ELR (cell line): ENCODE results near the gene NDUFV1.

Source experiments
- DNase-seq: peaks from one replicate; pipeline ENCODE4 v3.0.0-alpha.2; 2015; ENCODE audit warnings: low read depth

NDUFV1 gene

GRCh38 chr11:67640758-67641337, 34.1 kb downstream of the NDUFV1 start:
- DNase-seq = no peak

DNA sequence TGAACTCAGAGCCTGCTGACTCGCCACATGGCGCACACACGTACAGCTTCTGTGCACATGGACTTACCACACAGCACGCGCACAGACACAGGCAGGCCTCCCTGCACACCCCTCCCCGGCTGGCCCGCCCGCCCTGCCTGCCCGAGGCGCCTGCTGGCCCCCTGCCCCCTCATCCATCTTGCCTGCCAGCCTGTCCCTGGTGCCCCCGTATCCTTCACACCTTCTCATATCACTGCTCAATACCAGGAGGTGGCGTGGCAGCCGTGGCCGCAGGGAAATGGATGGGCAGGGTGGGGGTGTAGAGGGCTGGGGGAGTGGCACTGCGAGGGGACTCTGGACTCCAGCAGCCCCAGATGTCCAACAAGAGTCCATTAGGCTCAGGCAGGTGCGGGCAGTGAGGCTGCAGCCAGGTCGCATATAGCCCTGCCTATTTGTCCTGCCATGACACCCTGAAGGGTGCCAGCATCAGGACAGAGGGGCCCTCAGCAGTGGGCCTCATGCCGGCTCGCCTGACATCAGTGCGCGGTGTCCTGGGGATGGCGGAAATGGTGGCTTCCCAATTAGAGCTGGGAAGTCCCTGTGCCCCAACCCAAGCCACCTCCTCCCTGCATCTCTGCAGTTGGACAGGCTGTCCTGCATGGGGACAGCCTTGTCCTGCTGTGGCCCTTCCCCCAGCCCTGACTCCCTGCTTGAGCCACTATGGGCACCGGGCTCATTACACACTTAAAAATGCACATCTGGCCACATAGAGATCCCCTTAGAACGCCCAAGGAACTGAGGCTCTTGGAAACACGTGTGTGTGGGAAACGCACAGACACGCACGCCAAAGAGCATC, 34.8 kb downstream of the NDUFV1 start:
- DNase-seq = no peak

GRCh38 chr11:67642173-67643120, 35.7 kb downstream of the NDUFV1 start:
- no peak for DNase-seq

DNA sequence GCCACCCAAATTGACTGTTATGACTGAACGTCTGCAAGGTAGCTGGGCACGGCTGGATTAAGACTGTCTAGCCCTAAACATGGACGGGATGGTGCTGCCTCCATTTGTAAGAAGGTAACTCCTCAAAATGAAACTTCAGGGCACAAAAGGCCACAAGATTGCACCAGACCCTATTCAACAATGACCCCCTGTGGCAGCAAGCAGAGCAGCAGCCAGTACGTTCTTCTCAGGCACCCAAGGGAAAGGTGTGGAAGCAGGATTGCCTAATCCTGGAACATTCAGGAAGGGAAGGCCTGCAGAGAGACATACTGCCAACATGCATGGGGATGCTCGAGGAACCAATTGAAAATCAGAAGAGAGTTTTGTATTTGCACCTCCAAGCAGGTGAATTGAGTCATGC, 37.3 kb downstream of the NDUFV1 start:
- DNase-seq = peak; percentile 30

- DNase-seq = no peak
These were observed 38.0 kb downstream of the NDUFV1 start for GRCh38 chr11:67644472-67645418.

DNA sequence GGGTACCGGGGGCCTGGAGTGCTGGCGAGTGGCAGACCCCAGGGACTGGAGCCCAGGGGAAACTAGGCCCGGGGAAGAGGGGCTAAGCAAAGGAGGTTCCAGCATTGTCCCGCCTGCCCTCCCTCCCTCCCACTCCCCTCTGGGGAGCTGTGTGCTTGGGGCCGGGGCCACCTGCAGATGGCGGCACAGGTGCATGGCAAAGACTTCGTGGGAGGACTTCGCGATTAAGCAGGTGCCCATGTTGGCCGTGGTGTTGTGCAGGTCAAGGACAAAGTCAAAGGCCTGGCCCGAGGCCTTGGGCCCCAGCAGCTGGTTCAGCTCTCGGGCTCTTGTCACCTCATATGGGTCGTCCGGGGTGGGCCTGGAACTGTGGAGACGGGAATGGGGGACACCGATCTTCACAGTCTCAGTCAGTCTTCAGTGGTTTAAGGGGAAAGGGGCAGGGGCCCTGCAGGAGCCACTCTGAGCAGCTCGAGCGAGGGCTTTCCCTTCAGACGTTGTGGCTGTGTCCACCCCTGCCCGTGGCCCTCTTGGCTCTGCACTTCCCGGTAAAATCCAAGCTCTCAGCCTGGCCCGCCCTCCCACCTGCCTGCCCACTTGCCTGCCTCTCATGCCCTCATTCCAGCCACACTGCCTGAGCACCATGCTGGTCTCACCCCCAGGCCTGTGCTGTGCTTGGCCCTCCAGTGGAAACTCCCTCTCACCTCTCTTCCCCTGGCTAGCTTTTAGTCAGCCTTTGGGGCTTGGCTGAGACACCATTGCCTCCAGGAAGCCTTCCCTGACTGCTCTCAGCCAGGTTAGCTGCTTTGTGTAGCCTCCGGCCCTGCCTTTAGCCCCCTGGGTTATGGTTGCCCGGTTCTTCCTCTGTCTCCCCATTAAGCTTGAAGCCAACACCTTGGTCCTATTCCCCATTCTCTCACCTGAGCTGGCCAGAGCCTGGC, 39.1 kb downstream of the NDUFV1 start:
- DNase-seq = no peak

- no peak for DNase-seq
These were observed 40.0 kb downstream of the NDUFV1 start for GRCh38 chr11:67646535-67647336.

- DNase-seq = no peak
These were observed 40.7 kb downstream of the NDUFV1 start for GRCh38 chr11:67647471-67647870.

DNA sequence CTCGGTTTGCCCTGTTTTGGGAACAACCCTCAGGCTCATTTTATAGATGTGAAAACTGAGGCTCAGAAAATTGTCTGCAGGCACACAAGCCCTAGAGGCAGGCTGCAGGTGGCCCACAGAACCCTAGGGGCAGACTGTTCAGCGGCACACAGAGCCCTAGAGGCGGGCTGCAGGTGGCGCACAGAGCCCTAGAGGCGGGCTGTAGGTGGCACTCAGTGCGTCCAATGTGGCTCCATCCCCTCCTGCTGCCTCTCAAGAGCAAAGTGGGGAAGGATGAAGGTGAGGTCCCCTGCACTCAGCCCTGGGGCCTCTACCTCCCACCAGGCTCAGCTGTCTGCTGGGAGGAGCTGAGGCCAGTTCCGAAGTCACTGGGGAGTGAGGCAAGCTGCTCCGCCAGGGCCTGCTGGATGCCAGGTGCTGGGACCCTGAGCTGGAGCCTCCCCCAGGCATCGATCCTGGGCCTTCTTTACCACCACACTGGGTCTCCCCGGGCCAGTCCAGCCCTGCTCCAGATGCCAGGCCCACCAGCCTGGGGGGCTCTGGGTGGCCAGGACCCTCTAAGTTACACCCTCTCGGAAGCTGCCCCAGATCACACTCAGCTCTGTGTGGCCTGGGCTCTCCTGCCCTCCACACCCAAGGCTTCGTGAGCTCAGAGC, 41.5 kb downstream of the NDUFV1 start:
- DNase-seq = peak; percentile 32

GRCh38 chr11:67648796-67649613, 42.3 kb downstream of the NDUFV1 start:
- no peak for DNase-seq

DNA sequence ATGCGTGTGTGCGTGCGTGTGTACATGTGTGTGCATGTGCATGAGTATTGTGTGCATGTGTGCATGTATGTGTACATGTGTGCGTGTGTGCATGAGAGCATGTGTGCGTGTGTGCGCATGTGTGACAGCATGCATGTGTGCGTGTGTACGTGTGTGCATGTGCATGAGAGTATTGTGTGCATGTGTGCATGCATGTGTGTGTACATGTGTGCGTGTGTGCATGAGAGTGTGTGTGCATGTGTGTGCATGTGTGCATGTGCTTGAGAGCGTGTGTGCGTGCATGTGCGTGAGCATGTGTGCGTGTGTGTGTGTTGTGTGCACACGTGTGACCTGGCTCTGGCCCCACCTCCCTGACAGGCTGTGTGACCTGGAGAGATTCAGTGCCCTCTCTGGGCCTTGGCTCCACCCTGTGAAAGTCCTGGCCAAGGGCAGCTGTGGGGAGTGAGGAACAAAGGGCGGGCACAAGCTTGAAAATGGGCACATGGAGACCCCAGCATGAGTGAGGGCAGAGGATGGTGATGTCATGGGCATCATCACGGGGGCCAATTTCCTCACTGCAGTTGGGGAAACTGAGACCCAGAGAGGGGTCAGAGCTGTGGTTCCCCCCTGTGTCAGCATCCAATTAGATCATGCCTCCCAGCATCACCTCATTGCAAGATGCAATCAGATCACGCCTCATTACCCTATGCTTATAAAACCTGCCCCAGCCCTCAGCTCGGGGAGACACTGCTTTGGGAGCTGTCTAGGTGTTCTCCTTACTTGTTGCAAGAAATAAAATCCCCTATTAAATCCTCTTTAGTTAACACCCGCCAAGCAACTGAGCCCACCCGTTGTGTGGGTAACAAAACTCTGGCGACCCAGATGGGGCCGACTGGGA, 43.1 kb downstream of the NDUFV1 start:
- no peak for DNase-seq

DNA sequence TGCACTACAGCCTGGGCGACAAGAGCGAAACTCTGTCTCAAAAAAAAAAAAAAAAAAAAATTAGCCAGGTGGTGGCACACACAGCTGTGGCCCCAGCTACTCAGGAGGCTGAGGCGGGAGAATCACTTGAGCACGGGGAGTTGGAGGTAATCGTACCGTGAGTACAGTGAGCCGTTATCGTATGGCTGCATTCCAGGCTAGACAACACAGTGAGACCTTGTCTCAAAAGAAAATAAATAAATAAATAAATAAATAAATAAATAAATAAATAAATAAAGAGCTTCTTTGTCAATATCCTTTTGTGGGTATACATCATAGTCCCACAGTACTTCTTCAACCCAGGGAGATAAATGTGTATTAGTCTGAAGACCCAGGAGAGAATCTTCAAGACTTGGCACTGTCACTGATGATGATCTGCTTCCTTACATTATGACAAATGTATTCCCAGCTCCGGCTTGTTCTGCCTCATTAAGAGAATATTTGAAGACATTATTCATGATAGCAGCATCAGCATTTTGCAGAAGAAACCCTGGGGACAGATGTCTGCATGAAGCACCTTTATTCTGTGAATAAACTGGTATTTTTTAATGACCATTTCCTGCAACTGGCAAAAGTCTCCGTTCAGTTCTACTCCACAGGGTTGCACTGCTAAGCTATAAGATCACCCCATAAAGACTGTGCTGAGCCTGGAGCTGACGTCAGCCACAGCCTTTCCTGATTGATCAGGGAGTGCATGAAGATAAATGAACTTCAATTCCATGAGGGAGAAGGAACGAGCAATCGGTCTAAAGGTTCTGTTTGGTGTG, 45.4 kb downstream of the NDUFV1 start:
- DNase-seq = no peak

DNA sequence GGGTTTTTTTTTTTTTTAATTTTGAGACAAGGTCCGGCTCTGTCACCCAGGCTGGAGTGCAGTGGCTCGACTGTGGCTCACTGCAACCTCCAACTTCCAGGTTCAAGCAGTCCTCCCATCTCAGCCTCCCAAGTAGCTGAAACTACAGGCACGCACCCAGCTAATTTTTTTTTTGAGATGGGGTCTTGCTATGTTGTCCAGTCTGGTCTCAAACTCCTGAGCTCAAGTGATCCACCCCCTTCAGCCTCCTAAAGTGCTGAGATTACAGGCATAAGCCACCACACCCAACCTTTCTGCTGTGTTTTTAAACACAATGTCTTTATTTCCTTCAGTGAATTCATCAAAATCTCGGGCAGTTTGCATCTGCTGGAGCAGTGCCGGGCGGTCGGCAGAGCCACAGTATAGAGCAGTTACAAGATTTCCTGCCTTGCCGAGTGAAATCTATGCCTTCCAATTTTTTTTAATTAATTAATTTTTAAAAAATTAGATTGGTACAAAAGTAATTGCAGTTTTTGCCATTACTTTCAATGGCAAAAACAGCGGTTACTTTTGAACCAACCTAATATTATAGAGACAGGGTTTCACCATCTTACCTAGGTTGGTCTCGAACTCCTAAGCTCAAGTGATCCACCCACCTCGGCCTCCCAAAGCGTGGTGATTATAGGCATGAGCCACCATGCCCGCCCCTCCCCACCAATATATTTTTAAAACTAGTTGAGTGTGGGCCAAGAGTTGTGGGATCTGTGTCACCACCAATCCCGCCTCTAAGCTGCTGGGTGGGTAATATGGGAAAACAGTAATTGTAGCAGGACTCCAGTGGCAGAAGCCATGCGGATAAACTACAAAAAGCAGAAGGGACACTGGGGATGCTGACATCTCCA, 46.5 kb downstream of the NDUFV1 start:
- no peak for DNase-seq

DNA sequence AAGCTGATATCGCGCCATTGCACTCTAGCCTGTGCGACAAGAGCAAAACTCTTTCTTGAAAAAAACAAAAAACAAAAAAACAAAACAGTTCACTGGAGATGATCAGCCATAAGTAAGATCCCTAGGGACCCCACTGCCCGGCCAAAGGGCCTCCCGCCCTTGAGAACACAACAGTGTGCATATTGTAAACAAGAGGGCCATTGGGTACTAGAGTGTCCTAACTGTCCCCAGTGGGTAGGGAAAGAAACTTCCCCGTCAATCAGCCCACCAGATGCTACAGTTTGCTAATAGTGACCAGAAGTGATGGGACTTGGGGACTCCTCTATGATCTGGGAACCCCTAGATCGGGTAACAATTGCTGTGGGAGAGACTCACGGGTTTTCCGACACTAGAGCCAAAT, 47.5 kb downstream of the NDUFV1 start:
- no peak for DNase-seq

GRCh38 chr11:67656278-67656922, 49.7 kb downstream of the NDUFV1 start:
- no peak for DNase-seq
